ENCODE results near the gene CA10.
A peak's percentile ranks its signal among the peaks of the same experiment; 100 is the strongest.

Gene CA10

DNA sequence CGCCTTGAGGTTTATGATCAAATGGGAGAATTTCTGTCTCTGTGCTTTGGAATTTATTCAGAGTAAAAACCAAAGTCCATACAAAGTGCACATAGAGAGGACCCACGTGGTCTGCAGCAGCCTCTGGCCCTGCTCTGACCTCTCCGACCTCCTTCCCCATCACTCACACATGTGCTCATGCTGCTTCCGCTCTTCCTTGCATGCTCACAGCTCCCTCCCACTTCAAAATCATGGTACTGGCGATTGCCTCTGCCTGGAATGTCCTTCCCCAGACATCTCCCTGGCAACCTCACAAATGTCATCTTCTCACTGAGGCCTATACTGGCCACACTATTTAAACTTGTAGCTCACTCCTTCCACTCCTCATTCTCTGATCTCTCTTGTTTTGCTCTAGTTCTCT, 418.0 kb downstream of the CA10 start:
- no peak for DNase-seq
- intact Hi-C loops (cut with DNase I), result no loop called here

DNA sequence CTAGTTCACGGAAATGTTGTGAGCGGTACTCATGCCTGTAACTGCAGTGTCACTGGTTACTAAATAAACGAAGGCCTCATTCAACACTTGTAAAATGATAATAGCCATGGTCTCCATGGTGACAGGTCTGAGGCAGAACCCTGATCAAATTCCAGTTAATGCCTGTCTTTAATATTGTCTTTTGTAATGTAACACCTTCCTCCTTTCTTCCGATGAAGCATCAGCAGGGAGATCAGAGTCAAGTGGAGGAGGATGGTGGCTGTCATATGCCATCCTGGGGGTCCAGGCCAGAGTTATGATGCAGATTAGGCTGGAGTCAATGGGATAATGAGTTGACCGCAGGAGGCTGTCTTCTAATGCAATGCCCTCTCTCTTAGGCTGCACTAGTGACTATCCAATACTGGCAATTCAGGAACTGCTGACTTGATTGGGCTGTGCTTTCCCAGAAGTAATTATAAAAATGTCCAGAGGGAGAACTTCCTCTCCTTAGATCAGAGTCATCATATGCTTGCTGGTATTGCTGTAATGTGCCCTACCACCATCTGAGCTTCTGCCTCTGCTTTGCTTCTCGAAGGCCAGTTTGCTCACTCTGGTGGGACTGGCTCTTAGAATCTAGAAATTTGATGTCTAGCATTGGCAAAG, 419.1 kb downstream of the CA10 start:
- DNase-seq, result no peak
- intact Hi-C loops (cut with DNase I), result no loop called here

DNA sequence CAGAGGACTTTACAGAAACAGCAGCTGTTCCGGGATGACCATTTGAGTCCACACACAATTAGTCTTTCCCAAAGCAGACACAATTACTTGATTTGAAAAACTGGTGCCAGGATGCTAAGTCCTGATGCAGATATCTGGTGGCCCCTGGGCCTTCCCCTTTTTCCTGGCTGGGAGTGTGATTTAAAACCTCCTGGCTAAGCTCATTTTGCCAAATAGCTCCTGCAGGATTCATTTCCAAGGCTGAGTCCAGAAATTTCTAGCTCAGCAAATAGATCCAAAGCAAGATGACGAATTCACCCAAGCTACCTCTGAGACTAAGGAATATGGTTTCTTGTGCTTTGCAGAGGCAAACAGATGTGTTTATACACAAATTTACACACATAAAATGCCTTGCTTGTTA, 422.2 kb downstream of the CA10 start:
- intact Hi-C loops (cut with DNase I), result no loop called here
- no peak for DNase-seq

DNA sequence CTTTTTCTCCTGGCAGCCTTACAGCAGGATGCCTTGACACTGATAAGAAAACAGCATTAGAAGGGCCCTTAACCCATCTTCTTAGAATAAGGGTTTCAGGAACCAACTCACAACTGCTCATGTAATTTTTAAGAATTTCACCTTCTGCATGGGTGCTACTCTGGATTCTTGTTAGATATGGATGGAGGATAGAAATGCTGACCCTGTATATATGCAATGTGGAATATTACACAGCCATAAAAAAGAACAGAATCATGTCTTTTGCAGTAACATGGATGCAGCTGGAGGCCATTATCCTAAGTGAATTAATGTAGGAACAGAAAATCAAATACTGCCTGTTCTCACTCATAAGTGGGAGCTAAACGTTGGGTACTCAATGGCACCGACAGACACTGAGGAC, 423.5 kb downstream of the CA10 start:
- DNase-seq, result no peak
- intact Hi-C loops (cut with DNase I), result no loop called here

DNA sequence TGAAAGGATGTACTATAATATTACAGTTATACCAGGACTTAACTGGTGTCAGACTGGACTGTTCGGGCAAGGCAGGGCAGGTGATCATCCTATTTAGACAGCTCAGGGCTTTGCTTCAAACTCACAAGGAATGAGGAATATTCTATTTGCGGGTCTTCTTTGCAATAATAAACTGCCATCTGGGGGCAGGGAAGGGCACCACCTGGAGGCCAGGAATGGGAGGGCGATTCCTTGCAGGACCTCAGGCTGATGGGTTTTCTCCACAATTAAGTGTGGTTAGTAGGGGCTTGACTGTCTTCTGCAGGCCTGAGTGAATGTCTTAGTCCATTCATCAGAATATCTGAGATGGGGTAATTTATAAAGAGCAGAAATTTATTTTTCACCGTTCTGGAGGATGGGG, 424.1 kb downstream of the CA10 start:
- no peak for DNase-seq
- intact Hi-C loops (cut with DNase I), result no loop called here

DNA sequence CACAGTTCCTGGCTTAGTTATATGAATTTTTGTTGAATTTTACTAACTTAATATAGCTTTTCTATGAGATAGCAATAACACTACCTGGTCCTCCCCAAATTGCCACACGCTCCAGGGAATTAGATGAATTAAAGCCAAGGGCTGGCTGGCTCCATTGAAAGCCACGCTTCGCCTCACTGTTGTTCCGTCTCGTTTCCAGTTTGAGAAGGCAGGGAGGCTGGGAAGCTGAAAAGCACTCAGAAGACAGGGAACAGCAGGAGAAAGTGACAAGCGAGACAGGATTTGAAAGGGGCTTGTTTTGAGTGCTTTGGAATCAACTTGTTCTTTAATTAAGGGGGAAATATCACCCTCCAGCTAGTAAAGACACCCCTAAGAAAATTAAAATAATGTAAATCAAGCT, 425.3 kb downstream of the CA10 start:
- no peak for DNase-seq
- intact Hi-C loops (cut with DNase I), result no loop called here

DNA sequence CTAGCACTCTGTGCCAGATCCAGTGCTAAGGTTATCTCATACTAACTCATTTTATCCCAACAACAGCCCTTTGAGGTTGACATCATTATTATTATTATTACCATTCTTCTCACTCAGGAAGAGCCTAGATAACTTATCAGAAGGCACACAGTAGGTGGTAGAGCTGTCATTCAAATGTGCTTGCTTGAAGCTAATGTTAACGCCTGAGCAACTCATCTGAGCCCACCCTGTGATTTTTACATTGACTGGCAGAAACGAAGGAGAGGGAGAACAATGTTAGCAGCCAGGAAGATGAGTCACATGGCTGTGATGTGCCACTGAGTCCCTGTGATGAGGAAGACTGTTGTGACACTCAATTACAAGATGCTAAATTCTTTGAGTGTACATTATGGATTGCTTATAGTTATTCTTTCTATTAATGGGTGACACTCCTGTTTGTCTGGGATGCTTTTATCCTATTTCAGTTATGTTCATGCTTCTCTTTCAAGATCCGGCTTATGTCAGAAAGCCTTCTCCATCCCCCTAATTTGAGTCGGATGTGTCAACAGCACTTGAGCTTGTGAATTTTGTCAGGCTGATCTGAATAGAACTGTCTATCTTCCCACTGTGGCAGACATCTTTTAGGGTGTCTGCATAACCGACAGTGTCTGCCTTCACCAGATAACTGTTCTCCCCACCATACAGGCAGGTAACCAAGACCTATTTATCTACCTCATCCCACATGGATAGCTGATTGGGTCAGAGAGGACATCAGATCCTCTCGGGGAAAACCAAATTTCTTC, 426.4 kb downstream of the CA10 start:
- no peak for DNase-seq
- intact Hi-C loops (cut with DNase I), result no loop called here

DNA sequence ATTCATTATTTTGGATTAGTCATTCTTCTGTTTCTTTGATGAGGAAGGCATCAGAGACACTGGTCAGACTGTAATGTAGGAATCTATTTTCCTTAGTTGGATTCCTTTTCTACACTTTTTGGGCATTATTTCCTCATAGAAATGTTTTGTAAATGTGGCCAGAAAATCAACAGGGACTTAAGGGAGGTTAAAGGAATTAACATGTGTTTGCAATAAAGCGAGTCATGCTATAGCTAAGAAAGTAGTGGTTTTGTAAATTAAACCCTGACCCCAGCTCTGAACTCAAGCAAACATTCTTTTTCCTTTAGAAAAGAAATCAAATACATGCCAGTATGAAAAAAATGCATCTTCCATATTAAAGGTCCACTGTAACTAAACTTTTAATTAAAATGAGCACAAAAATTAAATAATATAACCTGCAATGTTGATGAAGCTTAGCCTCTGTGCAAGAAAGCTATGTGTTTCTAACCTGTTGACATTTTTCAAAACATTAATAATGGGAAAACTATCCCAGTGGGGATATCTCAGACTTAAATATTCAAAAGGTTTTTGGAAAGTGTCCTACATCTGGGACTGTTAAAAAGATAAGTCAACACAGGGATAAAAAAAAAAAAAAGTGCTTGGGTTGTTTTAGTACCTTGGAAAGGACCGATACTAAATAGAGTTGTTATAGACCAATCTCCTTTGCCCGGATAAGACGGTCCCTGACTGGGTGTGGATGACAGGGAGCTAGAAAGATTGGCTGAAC, 428.0 kb downstream of the CA10 start:
- intact Hi-C loops (cut with DNase I), result no loop called here
- no peak for DNase-seq

DNA sequence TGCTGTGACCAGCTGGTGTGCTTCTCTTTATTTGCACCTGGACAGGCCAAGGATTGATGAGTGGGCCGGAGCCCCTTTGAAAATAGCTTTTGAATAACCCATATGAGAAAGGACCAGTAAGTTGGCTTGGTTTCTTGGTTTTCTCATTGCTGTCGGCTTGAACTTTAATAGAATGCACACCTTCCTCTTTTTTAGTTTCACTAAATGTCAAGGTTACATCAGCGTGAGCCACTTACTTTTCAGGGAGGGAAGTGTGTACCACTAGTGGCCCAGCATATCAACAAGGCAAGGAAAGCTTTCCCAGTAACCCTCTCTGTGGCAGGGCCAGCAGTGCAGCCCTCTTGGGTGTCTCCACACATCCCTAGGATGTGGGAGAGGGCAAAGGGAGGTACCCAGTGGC, 433.3 kb downstream of the CA10 start:
- intact Hi-C loops (cut with DNase I), result no loop called here
- no peak for DNase-seq

DNA sequence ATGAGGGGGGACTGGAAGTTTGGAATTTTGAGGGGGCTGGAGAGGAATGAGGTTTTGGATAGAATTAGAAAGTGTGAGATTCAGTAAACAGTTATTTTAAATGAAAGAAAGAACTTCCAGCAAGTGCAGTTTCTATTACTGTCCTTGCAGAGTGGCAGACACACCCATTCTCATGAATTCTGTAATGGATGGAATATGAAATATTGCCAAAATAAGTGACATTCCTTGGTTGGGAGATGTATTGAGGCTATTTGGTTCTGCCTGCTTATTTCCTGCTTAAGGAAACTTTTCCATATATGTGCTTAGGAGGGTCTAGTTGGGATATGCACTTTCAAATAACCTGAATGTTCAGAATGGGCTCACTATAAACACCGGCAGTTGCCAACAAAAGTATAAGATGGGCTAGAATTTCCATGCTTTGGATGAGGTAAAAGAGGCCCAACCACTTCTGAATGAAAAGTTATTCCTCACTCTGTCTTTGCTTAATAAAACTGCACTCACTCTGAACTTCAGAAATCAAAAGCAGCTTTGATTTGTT, 434.4 kb downstream of the CA10 start:
- DNase-seq, result no peak
- intact Hi-C loops (cut with DNase I), result no loop called here

DNA sequence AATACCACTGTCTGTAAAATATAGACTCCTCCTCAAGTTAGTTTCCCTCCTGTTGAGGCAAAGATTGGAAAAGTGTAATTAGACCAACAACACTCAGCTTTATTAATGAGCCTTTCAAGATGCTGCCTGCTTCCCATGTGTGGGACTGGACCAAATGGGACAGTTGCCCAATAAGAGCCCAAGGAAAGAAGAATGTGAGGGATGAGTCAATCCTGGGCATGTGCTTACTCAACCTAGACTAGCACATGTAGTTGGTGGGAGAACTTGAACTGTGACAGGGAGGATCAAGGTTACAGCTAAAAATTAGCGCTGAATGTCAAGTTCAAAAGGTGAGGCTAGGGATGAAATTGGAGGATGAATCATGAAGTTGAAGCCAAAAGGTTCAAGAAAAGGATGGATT, 435.5 kb downstream of the CA10 start:
- intact Hi-C loops (cut with DNase I), result no loop called here
- no peak for DNase-seq

DNA sequence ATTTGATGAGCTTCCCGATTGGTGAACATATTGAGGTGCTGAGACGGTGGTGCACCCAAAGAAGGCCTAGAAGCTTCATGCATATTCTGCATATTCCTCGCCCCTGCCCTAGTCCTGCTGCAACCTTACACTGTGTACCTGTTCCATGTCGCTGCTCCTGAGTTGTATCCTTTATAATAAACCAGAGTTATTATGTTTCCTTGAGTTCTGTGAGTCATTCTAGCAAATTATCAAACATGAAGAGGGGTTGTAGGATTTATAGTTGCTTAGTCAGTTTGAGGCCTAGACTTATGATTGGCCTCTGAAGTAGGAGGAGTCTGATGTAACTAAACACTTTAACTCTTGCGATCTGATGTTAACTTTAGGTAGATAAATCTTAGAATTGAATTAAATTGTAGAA, 436.8 kb downstream of the CA10 start:
- no peak for DNase-seq
- intact Hi-C loops (cut with DNase I), result no loop called here

DNA sequence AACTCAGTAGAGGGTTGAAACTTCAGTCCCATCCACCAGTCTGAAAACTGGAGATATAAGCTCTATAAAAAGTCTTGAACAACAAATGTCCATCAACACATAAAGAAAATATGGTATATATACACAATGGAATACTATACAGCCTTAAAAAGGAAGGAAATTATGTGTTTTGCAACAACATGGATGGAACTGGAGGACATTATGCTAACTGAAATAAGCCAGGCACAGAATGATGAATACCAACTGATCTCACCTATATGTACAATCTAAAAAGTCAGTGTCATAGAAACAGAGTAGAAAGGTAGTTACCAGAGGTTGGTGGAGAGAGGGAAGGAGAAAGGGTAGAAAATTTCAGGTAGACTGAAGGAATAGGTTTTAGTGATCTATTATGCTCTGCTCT, 438.1 kb downstream of the CA10 start:
- intact Hi-C loops (cut with DNase I), result no loop called here
- no peak for DNase-seq

DNA sequence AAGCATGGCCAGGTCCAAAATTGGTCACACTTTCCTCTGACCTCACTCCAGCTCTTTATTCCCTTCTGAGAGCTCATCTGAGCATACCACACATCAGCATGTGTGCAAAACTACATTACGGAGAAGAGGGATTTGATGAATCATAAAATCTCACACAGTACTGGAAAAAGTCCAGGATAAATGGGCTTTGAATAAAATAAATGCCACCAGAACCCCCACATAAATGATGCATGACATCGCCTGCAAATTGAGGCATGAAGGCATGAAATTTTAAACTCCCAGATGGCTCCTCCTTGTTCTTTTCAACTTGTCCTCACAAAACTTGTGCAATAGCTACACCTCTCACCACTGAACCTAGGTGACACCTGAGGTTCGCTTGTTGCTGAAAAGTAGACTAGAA, 439.5 kb downstream of the CA10 start:
- DNase-seq, result no peak

DNA sequence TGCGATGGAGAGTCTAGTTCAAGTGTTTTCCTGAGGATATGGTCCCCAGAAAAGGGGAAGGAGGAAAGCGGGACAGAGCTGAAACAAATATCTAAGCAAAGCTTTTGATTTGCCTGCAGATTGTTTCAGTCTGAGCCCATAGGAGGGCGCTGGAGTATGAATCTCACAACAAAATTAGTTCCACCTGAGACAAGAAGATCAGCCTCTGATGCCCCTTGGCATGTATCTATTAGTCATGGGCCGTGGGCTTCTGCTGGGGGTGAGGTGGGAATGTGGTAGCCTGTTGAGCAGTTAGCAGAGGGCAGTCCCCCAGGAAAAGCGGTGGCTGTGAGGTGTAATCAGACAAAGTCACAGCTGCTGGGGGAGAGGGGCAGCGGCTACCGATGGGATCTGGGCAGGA, 446.9 kb downstream of the CA10 start:
- intact Hi-C loops (cut with DNase I), result no loop called here
- DNase-seq, result peak in 1 of 10 donors; percentile 61

More for the DNA sequence above, 439.5 kb downstream of the CA10 start:
- intact Hi-C loops (cut with DNase I), result no loop called here

DNA sequence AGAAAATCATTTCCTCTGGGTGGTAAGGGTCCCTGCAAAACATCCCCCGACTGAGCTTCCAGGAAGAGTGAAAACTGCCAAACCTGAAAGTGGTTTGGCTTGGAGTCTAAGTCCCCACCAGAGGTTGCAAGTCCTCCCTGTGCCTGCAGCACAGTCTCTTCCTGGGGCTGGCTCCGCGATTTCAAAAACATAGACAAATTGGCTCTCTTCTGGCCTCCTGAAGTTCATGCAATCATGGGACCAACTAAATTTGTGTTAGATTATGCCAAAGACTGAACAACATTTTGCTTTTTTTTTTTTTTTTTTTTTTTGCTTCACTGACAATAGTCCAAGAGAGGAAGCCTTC, 447.9 kb downstream of the CA10 start:
- no peak for DNase-seq
- intact Hi-C loops (cut with DNase I), result no loop called here

DNA sequence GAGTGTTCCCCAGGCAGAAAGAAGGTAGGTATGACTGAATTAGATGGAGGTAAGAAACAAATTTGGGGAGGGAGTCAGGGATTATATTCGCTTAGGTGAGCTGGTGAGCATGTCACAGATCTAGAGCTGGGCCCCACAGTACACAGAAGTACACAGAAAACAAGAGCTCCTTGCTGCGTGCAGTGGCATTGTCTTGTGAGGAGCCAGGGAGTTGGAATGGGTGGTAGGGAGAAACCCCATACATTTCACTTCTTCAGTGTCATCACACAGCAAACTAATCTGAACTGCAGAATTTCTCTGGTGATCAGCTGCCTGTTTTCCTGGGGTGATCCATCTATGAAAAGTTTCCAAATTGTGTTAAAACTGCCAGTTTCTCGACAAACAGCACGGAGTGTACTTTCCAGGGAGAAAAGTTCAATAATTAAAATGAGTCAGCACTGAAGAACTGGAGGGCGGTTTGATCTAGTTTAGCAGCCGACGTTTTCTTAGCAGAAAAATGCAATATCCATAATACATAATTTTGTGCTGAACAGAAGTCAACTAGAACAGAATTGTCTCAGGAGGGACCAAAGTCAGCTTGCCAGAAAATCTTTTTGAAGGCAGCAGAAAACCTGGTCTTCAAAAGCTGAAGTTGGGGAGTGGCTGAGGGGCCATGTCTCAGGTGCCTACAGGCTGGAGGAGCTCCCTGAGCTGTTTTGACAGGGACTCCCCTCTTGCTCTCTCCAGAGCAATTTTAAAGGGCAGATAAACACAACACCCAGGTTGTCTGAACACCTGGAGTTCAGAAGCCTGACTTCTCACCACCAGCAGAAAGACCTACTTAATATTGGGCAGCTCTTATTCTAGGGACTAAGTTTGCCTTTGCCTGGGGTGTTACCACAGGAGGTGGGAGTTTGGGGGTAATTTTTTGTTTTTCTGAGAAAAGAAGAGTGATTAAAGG, 448.6 kb downstream of the CA10 start:
- intact Hi-C loops (cut with DNase I), result no loop called here
- no peak for DNase-seq

DNA sequence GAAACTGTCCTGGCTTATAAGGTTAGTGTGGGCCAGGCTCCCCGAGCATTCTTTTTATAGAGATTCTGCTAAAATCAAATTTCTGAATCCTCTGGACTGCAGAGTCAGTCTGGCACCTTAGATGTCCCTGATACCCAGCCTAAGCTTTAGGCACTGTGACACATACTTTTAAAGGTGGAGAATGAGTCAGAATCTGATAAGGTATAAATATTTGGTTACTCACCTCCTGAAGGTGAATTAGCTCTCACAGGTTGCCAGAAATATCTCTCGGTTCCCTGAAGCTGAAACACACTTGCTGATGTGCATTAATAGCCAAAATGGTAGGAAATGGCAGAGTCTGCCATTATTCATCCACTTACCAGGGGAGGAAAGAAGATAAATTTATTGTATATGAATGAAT, 451.3 kb downstream of the CA10 start:
- intact Hi-C loops (cut with DNase I), result no loop called here

DNA sequence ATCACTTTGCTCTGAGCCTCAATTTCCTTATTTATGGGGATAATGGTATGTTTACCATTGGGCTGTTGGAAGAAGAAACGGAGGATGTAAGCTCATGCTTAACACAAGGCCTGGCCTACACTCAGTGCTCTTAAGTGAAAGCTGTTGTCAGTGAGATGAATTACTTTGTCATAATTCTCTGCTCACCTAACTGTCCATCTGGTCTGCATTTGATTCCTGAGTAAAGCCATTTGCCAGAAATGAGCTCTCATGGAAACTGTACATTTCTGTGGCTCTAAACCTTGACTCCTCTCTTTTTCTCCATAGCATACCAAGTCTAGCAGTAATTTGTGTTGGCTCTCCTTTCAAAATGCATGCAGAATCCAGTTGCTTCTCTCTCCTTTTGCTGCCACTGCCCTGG, 452.4 kb downstream of the CA10 start:
- no peak for DNase-seq
- intact Hi-C loops (cut with DNase I), result no loop called here

More for the DNA sequence above, 451.3 kb downstream of the CA10 start:
- DNase-seq, result no peak
